Heart right ventricle (tissue), 16 donors: ENCODE measurements around the gene ZMYND10. TPM values are rescaled to one million over a fixed set of nuclear protein-coding genes. Genes with fewer than 3 reads are reported as not detected.

Experiments
- ATAC-seq, 8 donors: fragments of 200-7000 bp; cut with Tn5 transposase; one replicate each; pipeline ENCODE4 v1.9.1; 2020; ENCODE audit warnings: mild to moderate bottlenecking in 8 of 8, moderate library complexity in 8 of 8, moderate number of reproducible peaks in 1 of 8
- DNase-seq, 2 donors: peaks; one replicate each; pipeline ENCODE4 v3.0.0-alpha.2; 2020
- H3K27ac ChIP-seq, 10 donors: fragments of 200-600 bp; sonication (generic) in 2 of 10; one replicate each; pipeline versions ENCODE4 v1.5.0 to v1.8.0; 2020 to 2022; ENCODE audit warnings: mild to moderate bottlenecking in 3 of 10
- H3K27me3 ChIP-seq, 7 donors: fragments of 200-600 bp; one replicate each; pipeline ENCODE4 v1.8.0; 2021 to 2022; ENCODE audit warnings: mild to moderate bottlenecking in 2 of 7
- H3K36me3 ChIP-seq, 9 donors: fragments of 200-600 bp; sonication (generic) in 1 of 9; one replicate each; pipeline versions ENCODE4 v1.5.0 to v1.8.0; 2020 to 2022; ENCODE audit warnings: mild to moderate bottlenecking in 2 of 9
- H3K4me1 ChIP-seq, 9 donors: fragments of 200-600 bp; sonication (generic) in 1 of 9; one replicate each; pipeline versions ENCODE4 v1.5.0 to v1.8.0; 2020 to 2022; ENCODE audit warnings: mild to moderate bottlenecking in 4 of 9
- H3K4me3 ChIP-seq, 10 donors: fragments of 200-600 bp; sonication (generic) in 2 of 10; one replicate each; pipeline versions ENCODE4 v1.5.0 to v1.8.0; 2020 to 2022; ENCODE audit warnings: mild to moderate bottlenecking in 7 of 10, moderate library complexity in 2 of 10
- H3K9me3 ChIP-seq, 11 donors: fragments of 200-600 bp in 10 of 11; sonication (generic) in 2 of 11; one replicate each; pipeline versions ENCODE4 v1.5.0 to v1.8.0; 2013 to 2022; ENCODE audit warnings: mild to moderate bottlenecking in 2 of 11, control low read depth in 1 of 11, moderate library complexity in 1 of 11
- CTCF ChIP-seq, 9 donors: fragments of 200-600 bp; sonication (generic) in 2 of 9; IDR thresholded peaks; one replicate each; pipeline versions ENCODE4 v1.5.0 to v1.8.0; 2021 to 2022; ENCODE audit warnings: antibody characterized with exemption in 9 of 9, mild to moderate bottlenecking in 5 of 9, moderate library complexity in 1 of 9
- WGBS, 2 donors: extraction: QIAGEN DNeasy Blood & Tissue Kit; methylation state at CpG; one replicate each; pipeline ENCODE4 v1.1.7; 2013; ENCODE audit warnings: inconsistent platforms in 1 of 2; 5-methylcytosine and 5-hydroxymethylcytosine counted together
- intact Hi-C, 10 donors: fragments of 100-400 bp; cut with DNase I; formaldehyde crosslinking; loops; one replicate each; pipeline versions ENCODE4 v1.11.1 to v1.14.2; 2022
- polyA plus RNA-seq, 2 donors: library from polyadenylated mRNA; stranded (reverse); fragments of 200-250 nt; gene quantifications; one replicate each; pipeline ENCODE4 v1.2.3, GENCODE V29; 2013
- total RNA-seq, 10 donors: library from RNA; stranded (reverse); fragmentation: NEBNext Ultra II Directional in 3 of 10; extraction: Animal tissue kit (Norgen Biotek cat#: 25700) in 3 of 10; gene quantifications; one replicate each; pipeline versions ENCODE4 v1.2.1 to v1.2.4, GENCODE V29; 2021 to 2023
- donor health status: Arrhythmogenic right ventricular cardiomyopathy.
- donor health status: ischemic (EF 13 %, LVEDD 7.1; RV severe dilation, severe dysfunction).
- donor health status: healthy with polysubstance abuse.
- donor health status: DM: no; HTN: yes; CAD: no.
- donor health status: DM: no; HTN: no; CAD: no.
- donor health status: ischemic (EF 25% LVEDD 6.9; RV normal size, moderate dysfunction).
- donor health status: ischemic (EF 25% LVEDD 5.7; RV mildly dilated, moderate dysfunction).
- donor health status: healthy.
- donor health status: DM: yes; HTN: yes; CAD: no.
- donor health status: Ischemic cardiomyopathy.
- donor health status: ischemic (EF 35%, LVEDD 5.7; RV mildly dilated, moderate dysfunction).
- donor health status: nonischemic (EF 11% LVEDD 7.7; RV severe dilation, severe dysfunction).
- donor health status: DM: yes; HTN: yes; CAD: no.
- donor health status: PGD.
- donor health status: ischemic (EF 29% LVEDD 5.4; RV normal size, mild dysfunction).
- donor health status: nonischemic (EF 23%, LVEDD 6.1; RV moderate dilation, normal function).

Gene ZMYND10
- total and polyA plus RNA-seq, 12 donors = 0.15 to 0.88 (median 0.22) TPM; not detected in 7

- Histone ChIP-seq H3K4me3 (no peak overlapping the region), H3K27ac (no peak overlapping the region), H3K9me3 (no peaks in the 10 kb centered on the region), H3K4me1 (no peaks in the 10 kb centered on the region), H3K27me3 (no peaks in the 10 kb centered on the region), H3K36me3 (no peaks in the 10 kb centered on the region)
- 91 to 92% methylated on average over 6 of the region's 6 CpGs for WGBS, 2 donors
- no peak for DNase-seq
- TF ChIP-seq CTCF (IDR thresholded peaks at IDR 0.05) = no peak
- ATAC-seq = no peak
- intact Hi-C loops = no loop called here
Measured at GRCh38 chr3:50383750-50384149, 38.2 kb upstream of the ZMYND10 start.

GRCh38 chr3:50382722-50383121 is 37.2 kb upstream of the ZMYND10 start:
- Histone ChIP-seq H3K36me3 (no peaks in the 10 kb centered on the region), H3K27me3 (no peaks in the 10 kb centered on the region), H3K4me1 (no peaks in the 10 kb centered on the region), H3K9me3 (no peaks in the 10 kb centered on the region), H3K4me3 (no peak overlapping the region), H3K27ac (no peak overlapping the region)
- intact Hi-C loops = no loop called here
- no peak for ATAC-seq
- 91 to 93% methylated on average over 12 of the region's 12 CpGs for WGBS, 2 donors
- DNase-seq = no peak
- no peak for TF ChIP-seq CTCF (IDR thresholded peaks at IDR 0.05)

- DNase-seq (no peak), ATAC-seq (no peak)
- no peaks in the 10 kb centered on the region for H3K36me3 ChIP-seq
- H3K27ac ChIP-seq = no peak overlapping the region
- TF ChIP-seq CTCF (IDR thresholded peaks at IDR 0.05) = no peak
- H3K4me3 ChIP-seq = no peak overlapping the region
- no peaks in the 10 kb centered on the region for H3K27me3 ChIP-seq
- H3K4me1 ChIP-seq = no peaks in the 10 kb centered on the region
- H3K9me3 ChIP-seq = no peaks in the 10 kb centered on the region
- intact Hi-C loops = no loop called here
- 91 to 94% methylated on average over 4 of the region's 4 CpGs for WGBS, 2 donors
Measured at GRCh38 chr3:50381383-50381782, 35.9 kb upstream of the ZMYND10 start.

- no peaks in the 10 kb centered on the region for H3K36me3 ChIP-seq
- H3K4me1 ChIP-seq = no peaks in the 10 kb centered on the region
- no peak overlapping the region for H3K27ac ChIP-seq
- DNase-seq (no peak), ATAC-seq (no peak)
- WGBS, 2 donors = 91 to 96% methylated on average over 17 of the region's 17 CpGs
- no peaks in the 10 kb centered on the region for H3K27me3 ChIP-seq
- intact Hi-C loops = no loop called here
- H3K4me3 ChIP-seq = no peak overlapping the region
- no peak for TF ChIP-seq CTCF (IDR thresholded peaks at IDR 0.05)
- no peaks in the 10 kb centered on the region for H3K9me3 ChIP-seq
Measured at GRCh38 chr3:50380405-50381085, 35.0 kb upstream of the ZMYND10 start.
